GM15510 (cell line): ENCODE measurements around the gene KAZN.

Source experiments
- POLR2A ChIP-seq: IDR thresholded peaks from 3 replicates; pipeline ENCODE4 v1.6.1; 2011; ENCODE audit warnings: borderline replicate concordance; ENCODE audit not compliant: insufficient read length; ENCODE audit errors: extremely low read depth

KAZN gene

GRCh38 chr1:14777516-14778506 lies 179.3 kb downstream of the KAZN start:
- TF ChIP-seq POLR2A, result no peak

GRCh38 chr1:14778541-14778897 lies 180.0 kb downstream of the KAZN start:
- no peak for TF ChIP-seq POLR2A

- TF ChIP-seq POLR2A, result no peak
Observed at GRCh38 chr1:14778898-14779865, 180.7 kb downstream of the KAZN start.

- no peak for TF ChIP-seq POLR2A
Observed at GRCh38 chr1:14780271-14780670, 181.8 kb downstream of the KAZN start.

GRCh38 chr1:14781811-14782210 lies 183.3 kb downstream of the KAZN start:
- TF ChIP-seq POLR2A, result no peak

GRCh38 chr1:14782741-14783591 lies 184.5 kb downstream of the KAZN start:
- TF ChIP-seq POLR2A, result no peak

- no peak for TF ChIP-seq POLR2A
Observed at GRCh38 chr1:14783592-14783886, 185.1 kb downstream of the KAZN start.

- no peak for TF ChIP-seq POLR2A
Observed at GRCh38 chr1:14784790-14785773, 186.6 kb downstream of the KAZN start.

- no peak for TF ChIP-seq POLR2A
Observed at GRCh38 chr1:14786109-14786675, 187.7 kb downstream of the KAZN start.

- no peak for TF ChIP-seq POLR2A
Observed at GRCh38 chr1:14786681-14787080, 188.2 kb downstream of the KAZN start.

GRCh38 chr1:14787604-14788003 lies 189.1 kb downstream of the KAZN start:
- TF ChIP-seq POLR2A, result no peak

GRCh38 chr1:14788080-14788479 lies 189.6 kb downstream of the KAZN start:
- no peak for TF ChIP-seq POLR2A

GRCh38 chr1:14790982-14791381 lies 192.5 kb downstream of the KAZN start:
- TF ChIP-seq POLR2A, result no peak
